Fibroblast of mammary gland (primary cell): ENCODE measurements around the gene TEX36.
A peak's percentile ranks its signal among the peaks of the same experiment; 100 is the strongest.

ENCODE experiments used
- DNase-seq: peaks from one replicate; pipeline ENCODE4 v3.0.0-alpha.2; 2010; ENCODE audit warnings: low read depth
- H3K4me3 ChIP-seq: 2 replicates; pipeline ENCODE4 v1.5.1; 2011; ENCODE audit warnings: low read depth, mild to moderate bottlenecking, low read length, moderate library complexity; ENCODE audit not compliant: control insufficient read depth
- TF ChIP-seq, protein P1 (sequence below): conservative IDR thresholded peaks from 2 replicates; pipeline ENCODE4 v1.5.1; 2011; ENCODE audit warnings: low read depth, low read length, inconsistent platforms; ENCODE audit not compliant: control insufficient read depth, insufficient read depth

TEX36 gene

DNA sequence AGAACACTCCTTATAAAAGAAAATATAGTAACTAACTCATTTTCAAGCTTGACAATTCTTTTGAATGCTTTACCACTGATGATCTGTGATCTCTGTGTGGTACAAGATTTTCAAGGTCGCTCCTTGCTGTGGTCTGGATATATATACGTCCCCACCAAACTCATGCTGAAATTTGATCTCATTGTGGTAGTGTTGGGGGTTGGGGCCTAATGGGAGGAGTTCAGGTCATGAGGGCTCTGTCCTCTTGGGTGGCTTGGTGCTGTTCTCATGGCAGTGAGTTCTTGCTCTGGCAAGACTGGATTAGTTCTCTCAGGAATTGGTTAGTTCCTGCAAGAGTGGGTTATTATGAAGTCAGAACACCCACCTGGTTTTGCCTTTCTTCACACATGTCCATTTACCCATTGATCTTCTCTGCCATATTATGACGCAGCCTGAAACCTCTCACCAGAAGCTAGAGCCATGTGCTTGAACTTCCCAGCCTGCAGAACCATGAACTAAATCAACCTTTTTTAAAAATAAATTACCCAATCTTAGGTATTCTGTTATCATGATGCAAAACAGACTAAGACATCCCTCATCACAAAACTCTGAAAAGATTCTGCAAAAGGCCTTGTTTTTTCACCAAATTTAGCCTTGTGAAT is 28.3 kb upstream of the TEX36 start:
- H3K4me3 ChIP-seq: no peak overlapping the region
- DNase-seq: no peak
- TF ChIP-seq, protein P1, sequence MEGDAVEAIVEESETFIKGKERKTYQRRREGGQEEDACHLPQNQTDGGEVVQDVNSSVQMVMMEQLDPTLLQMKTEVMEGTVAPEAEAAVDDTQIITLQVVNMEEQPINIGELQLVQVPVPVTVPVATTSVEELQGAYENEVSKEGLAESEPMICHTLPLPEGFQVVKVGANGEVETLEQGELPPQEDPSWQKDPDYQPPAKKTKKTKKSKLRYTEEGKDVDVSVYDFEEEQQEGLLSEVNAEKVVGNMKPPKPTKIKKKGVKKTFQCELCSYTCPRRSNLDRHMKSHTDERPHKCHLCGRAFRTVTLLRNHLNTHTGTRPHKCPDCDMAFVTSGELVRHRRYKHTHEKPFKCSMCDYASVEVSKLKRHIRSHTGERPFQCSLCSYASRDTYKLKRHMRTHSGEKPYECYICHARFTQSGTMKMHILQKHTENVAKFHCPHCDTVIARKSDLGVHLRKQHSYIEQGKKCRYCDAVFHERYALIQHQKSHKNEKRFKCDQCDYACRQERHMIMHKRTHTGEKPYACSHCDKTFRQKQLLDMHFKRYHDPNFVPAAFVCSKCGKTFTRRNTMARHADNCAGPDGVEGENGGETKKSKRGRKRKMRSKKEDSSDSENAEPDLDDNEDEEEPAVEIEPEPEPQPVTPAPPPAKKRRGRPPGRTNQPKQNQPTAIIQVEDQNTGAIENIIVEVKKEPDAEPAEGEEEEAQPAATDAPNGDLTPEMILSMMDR: no peak

DNA sequence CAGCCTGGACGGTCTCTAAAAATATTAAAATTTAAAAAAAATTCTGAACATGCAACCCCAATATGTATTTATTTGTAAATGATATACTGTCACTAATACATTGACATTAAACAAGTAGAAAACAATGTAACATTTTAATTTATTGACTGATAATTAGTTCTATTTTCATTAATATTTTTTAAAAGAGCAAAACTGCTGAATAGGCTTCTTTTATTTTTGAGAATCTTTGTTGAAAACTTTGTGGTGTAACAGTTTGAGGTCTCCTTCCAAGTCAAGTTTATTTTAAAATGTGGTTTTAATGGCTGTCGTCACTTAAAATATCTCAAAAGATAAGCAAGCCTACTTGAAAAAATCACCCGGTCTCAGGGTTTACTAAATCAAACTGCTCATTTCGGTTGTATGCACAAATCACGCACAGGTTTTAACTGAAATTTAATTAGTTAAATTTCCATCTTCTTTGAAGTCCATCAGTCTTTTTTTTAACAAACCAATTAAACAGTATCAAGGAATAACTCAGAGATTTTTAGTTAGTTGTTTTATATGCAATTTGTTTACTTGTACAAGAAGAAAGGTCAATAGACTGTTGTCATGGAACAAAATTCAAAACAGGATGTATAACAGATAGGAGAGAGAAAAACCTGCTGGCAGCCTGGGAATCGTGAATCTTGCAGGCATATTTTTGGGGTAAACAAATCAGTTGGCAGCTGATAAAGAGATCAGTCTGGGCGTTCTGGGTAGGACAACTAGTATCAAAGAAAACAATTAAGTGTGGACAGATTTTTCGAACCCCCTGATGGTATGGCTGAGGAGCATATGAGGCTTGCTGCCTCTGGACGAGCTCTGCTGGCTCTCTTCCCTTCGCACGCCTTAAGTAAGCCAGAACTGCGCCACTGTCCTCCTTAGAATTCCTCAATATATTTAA is 26.9 kb upstream of the TEX36 start:
- TF ChIP-seq, protein P1: no peak
- H3K4me3 ChIP-seq: no peak overlapping the region
- DNase-seq: no peak

DNA sequence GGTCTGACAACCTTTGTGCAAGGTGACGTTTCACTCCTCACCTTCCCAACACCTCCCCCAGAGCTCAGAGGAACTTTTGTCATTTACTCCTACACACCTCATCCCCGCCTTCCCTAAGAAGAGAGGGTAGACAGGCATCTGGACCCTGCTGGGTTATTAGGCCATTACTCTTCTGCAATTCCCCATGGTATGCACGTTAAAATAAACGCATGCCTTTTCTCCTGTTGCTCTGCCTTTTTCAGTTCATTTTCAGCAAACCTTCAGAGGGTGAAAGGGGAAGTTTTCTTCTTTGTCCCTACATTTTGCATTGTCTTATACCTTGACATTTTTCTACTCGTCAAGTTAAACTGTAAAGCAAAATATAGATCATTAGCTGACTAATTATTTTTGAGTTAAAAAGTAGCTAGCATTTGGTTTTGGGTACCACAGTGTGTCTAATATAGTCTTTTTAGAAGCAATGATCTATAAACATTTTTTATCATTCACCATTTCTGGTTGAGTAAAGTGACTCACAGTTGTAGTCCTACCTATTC is 26.1 kb upstream of the TEX36 start:
- H3K4me3 ChIP-seq: no peak overlapping the region
- no peak for DNase-seq
- TF ChIP-seq, protein P1: no peak

DNA sequence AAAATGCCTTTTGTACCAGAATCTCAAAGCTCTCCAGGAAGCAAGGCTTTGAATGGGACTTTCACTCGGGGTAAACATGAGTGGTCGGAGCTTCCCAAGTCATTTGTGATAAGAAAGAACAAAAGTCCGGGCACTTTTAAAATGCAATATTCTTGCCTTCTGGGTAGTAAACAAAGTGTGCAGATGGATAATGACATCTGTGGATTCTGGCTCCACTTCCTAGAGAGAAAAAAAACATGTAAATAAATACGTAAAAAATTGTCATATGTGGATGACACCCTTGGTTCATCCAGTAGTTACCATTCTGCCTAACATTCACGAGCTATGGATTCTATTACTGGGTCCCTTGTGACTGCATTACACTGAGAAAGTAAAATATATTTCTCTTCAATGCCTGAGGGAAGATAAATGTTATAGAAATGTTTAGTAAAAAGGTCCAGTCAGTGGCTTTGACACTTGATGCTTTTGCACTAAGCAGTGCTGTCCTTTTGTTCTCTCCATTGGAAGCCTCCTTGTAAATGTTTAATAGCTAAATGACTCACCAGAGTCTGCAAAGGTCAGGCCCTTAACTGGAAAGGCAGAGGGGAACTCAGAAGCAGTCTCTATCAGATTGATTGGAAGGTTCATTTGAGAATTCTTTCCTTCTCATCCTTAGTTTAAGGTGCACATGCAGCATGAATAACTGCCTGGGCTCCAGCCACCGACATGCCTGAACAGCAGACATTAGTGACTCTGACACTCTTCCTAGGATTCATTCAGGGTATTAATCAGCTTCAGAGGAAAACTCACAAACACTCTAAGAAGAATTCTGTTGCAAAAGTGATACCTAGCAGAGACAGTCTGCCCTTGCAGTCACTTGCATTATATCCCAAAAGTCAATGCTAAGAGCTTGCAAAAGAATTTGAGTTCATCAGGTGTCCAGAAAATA is 24.8 kb upstream of the TEX36 start:
- peak; percentile 22 for DNase-seq
- no peak overlapping the region for H3K4me3 ChIP-seq
- TF ChIP-seq, protein P1: no peak

DNA sequence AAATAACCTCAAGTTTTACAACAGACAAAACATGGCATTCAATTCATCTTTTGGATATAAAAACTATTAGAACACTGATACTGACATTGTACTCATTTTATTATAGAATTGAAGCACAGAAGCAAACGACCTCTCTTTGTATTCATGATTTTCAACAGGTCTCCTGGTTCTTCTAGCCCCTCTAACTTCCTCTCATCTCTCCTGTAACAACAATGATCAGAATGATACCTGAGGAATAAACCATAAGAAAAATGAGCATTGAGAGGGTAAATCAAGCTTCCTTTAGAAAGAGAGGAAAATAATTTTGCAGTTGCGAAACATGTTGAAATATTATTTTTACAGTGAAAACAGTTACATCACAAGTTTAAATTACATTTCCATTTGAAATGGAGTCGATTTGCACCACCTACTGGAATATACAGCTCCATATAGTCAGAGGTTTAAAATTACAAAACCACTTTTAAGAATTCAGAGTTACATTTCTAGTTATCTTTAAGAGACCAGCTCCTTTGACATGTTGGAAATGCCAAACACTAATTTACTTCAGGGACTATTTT is 17.5 kb upstream of the TEX36 start:
- no peak overlapping the region for H3K4me3 ChIP-seq
- peak; percentile 20 for DNase-seq

More for the DNA sequence above, 17.5 kb upstream of the TEX36 start:
- TF ChIP-seq, protein P1: peak; percentile 17
